PC-9 (cell line): ENCODE results near the gene CXCR5. TPM values are rescaled to one million over a fixed set of nuclear protein-coding genes. Genes with fewer than 3 reads are reported as not detected.
A peak's percentile ranks its signal among the peaks of the same experiment; 100 is the strongest.

Source experiments
- BruUV-seq: library from RNA; stranded (reverse); fragments of 400-500 nt; replicated peaks from 2 replicates; lab custom pipeline; 2021; lab: Mats Ljungman, UMichigan
- CTCF ChIA-PET: fragments of 300-600 bp; sonication (Branson Sonifier 250); formaldehyde crosslinking; loops from one replicate; lab custom pipeline; 2022; ENCODE audit warnings: antibody characterized with exemption; lab: Charles Lee
- POLR2A ChIA-PET: fragments of 300-600 bp; sonication (Branson Sonifier 250); formaldehyde crosslinking; loops from one replicate; lab custom pipeline; 2022; ENCODE audit warnings: antibody characterized with exemption; ENCODE audit not compliant: unreplicated experiment; lab: Charles Lee
- DNase-seq, 2 experiments: peaks; one replicate each; pipeline versions ENCODE4 v3.0.0 to v3.0.0-alpha.2; 2015 to 2022; ENCODE audit warnings: mixed read lengths in 1 of 2
- H2AFZ ChIP-seq: fragments of 200-600 bp; sonication (generic); 2 replicates; pipeline ENCODE4 v1.8.1; 2017; ENCODE audit warnings: antibody characterized with exemption
- H3F3A ChIP-seq: fragments of 200-600 bp; sonication (generic); 2 replicates; pipeline ENCODE4 v1.8.1; 2017; ENCODE audit warnings: antibody characterized with exemption, mild to moderate bottlenecking, low read depth; ENCODE audit not compliant: insufficient read depth
- H3K27ac ChIP-seq: fragments of 200-600 bp; sonication (generic); 2 replicates; pipeline ENCODE4 v1.6.1; 2016; ENCODE audit warnings: mixed run types
- H3K27me3 ChIP-seq: fragments of 200-600 bp; sonication (generic); 2 replicates; pipeline ENCODE4 v1.6.1; 2016; ENCODE audit warnings: low read depth, mixed run types; ENCODE audit not compliant: insufficient read depth
- H3K36me3 ChIP-seq: fragments of 200-600 bp; sonication (generic); 2 replicates; pipeline ENCODE4 v1.6.1; 2016; ENCODE audit warnings: low read depth, mixed run types
- H3K4me1 ChIP-seq: fragments of 200-600 bp; sonication (generic); replicated peaks from 2 replicates; pipeline ENCODE4 v1.6.1; 2016; ENCODE audit warnings: mixed run types; ENCODE audit not compliant: insufficient read depth
- H3K4me2 ChIP-seq: fragments of 200-600 bp; sonication (generic); 2 replicates; pipeline ENCODE4 v1.6.1; 2017; ENCODE audit warnings: mixed run types
- H3K4me3 ChIP-seq: fragments of 200-600 bp; sonication (generic); 2 replicates; pipeline ENCODE4 v1.6.1; 2016; ENCODE audit warnings: mixed run types
- H3K79me2 ChIP-seq: fragments of 200-600 bp; sonication (generic); 2 replicates; pipeline ENCODE4 v1.6.1; 2017; ENCODE audit warnings: low read depth, mixed run types
- H3K9me2 ChIP-seq: fragments of 200-600 bp; sonication (generic); 2 replicates; pipeline ENCODE4 v1.8.1; 2017; ENCODE audit warnings: mild to moderate bottlenecking; ENCODE audit not compliant: insufficient read depth
- H3K9me3 ChIP-seq: fragments of 200-600 bp; sonication (generic); 2 replicates; pipeline ENCODE4 v1.8.1; 2016; ENCODE audit warnings: low read depth; ENCODE audit not compliant: insufficient read depth
- H4K20me1 ChIP-seq: fragments of 200-600 bp; sonication (generic); 2 replicates; pipeline ENCODE4 v1.8.1; 2017; ENCODE audit not compliant: insufficient read depth
- CTCF ChIP-seq: fragments of 200-600 bp; sonication (generic); conservative IDR thresholded peaks from 2 replicates; pipeline ENCODE4 v1.6.1; 2017; ENCODE audit warnings: mixed run types, antibody characterized with exemption, mild to moderate bottlenecking, moderate library complexity
- EZH2 ChIP-seq: fragments of 200-600 bp; sonication (generic); IDR thresholded peaks from 2 replicates; pipeline ENCODE4 v1.8.0; 2017; ENCODE audit warnings: antibody characterized with exemption, low read depth
- intact Hi-C: fragments of 100-400 bp; cut with micrococcal nuclease; formaldehyde crosslinking; loops from one replicate; pipeline ENCODE4 v1.10.0; 2022; ENCODE audit not compliant: unreplicated experiment
- total RNA-seq: library from RNA; stranded (reverse); gene quantifications from 2 replicates; pipeline ENCODE4 v1.2.3, GENCODE V29; 2021

CXCR5 gene
- total RNA-seq, 1 experiment from 2014 or later, result not detected

- H3K9me3 ChIP-seq, result no peaks in the 10 kb centered on the region
- DNase-seq, result peak; percentile 81 to 88
- no peaks in the 10 kb centered on the region for H3K36me3 ChIP-seq
- peak overlapping the region; percentile 55 for H3K27ac ChIP-seq
- TF ChIP-seq EZH2, result no peak
- no peak for TF ChIP-seq CTCF
- peaks cover 41% of the 10 kb centered on the region for H3K4me1 ChIP-seq
- H3F3A ChIP-seq, result peaks cover 36% of the 10 kb centered on the region
- peak overlapping the region; percentile 84 for H3K4me3 ChIP-seq
- ChIA-PET POLR2A (interaction anchor here (0.5 to 0.6 kb wide), 4 partner anchors 59 to 144 kb away, joined by 4 to 8 read pairs (median 4); no protein-coding TSS in a partner anchor), CTCF (interaction anchor here (0.7 to 1.1 kb wide), 3 partner anchors 20 to 157 kb away, joined by 4 to 8 read pairs (median 7); no protein-coding TSS in a partner anchor)
- H3K27me3 ChIP-seq, result no peaks in the 10 kb centered on the region
- no TSS peak for BruUV-seq
- intact Hi-C loops, result loop anchor here (1.0 to 5.0 kb wide), 5 partner anchors 9 to 408 kb away; partner anchors contain the start of genes DDX6, RPS25 and TRAPPC4
- H3K79me2 ChIP-seq, result peaks cover 24% of the 10 kb centered on the region
- H4K20me1 ChIP-seq, result 0 out of 2 replicates have a peak, but pooled peaks cover under 1% of the 10 kb centered on the region
- H3K9me2 ChIP-seq, result no peaks in the 10 kb centered on the region
- H2AFZ ChIP-seq, result peak overlapping the region; percentile 69; the same call in 1 of the 2 replicates
- peak overlapping the region; percentile 97 for H3K4me2 ChIP-seq
Measured at GRCh38 chr11:118929501-118930093, 45.9 kb downstream of the CXCR5 start.

- POLR2A ChIA-PET, result interaction anchor here (0.5 to 0.6 kb wide), 2 partner anchors 60 to 109 kb away, joined by 4 read pairs; no protein-coding TSS in a partner anchor
- peak overlapping the region; percentile 70 for H2AFZ ChIP-seq
Measured at GRCh38 chr11:118930094-118930712, 46.5 kb downstream of the CXCR5 start.

More at GRCh38 chr11:118930094-118930712, 46.5 kb downstream of the CXCR5 start:
- no peaks in the 10 kb centered on the region for H3K9me2 ChIP-seq
- TSS peak; percentile 20 for BruUV-seq
- peak overlapping the region; percentile 97 for H3K4me2 ChIP-seq
- peaks cover 18% of the 10 kb centered on the region for H3K79me2 ChIP-seq
- no peaks in the 10 kb centered on the region for H4K20me1 ChIP-seq
- no peaks in the 10 kb centered on the region for H3K27me3 ChIP-seq
- CTCF ChIA-PET, result interaction anchor here (0.7 to 1.1 kb wide), 3 partner anchors 21 to 158 kb away, joined by 4 to 8 read pairs (median 7); no protein-coding TSS in a partner anchor
- intact Hi-C loops, result loop anchor here (1.0 kb wide), 1 partner anchor 8 kb away; no protein-coding TSS in a partner anchor
- H3K4me3 ChIP-seq, result peak overlapping the region; percentile 84
- peaks cover 41% of the 10 kb centered on the region for H3K4me1 ChIP-seq
- peaks cover 36% of the 10 kb centered on the region for H3F3A ChIP-seq
- TF ChIP-seq CTCF (peak; percentile 99), EZH2 (no peak)
- no peaks in the 10 kb centered on the region for H3K9me3 ChIP-seq
- no peaks in the 10 kb centered on the region for H3K36me3 ChIP-seq
- peak overlapping the region; percentile 55 for H3K27ac ChIP-seq
- DNase-seq, result peak; percentile 93 to 98
